ENCODE data around the gene FAM180A.

GRCh38 chr7:135773464-135773863, 24.9 kb upstream of the FAM180A start:
- TF ChIP-seq MYBL2 (IDR thresholded peaks at IDR 0.05; ENCODE audit: low read depth) = no peak
- TF ChIP-seq MYBL2 (CRISPR knock-in tag; IDR thresholded peaks at IDR 0.05; ENCODE audit: borderline replicate concordance) = no peak
- no peak for TF ChIP-seq HIVEP1 (CRISPR knock-in tag; IDR thresholded peaks at IDR 0.05)
- TF ChIP-seq NCOA2 (IDR thresholded peaks at IDR 0.05; ENCODE audit: partially characterized antibody in 2 of 2) = no peak
- no peak for TF ChIP-seq MNT (conservative IDR thresholded peaks at IDR 0.05)
- TF ChIP-seq RBFOX2 (IDR thresholded peaks at IDR 0.05; ENCODE audit: low read depth, low read length) = no peak
- TF ChIP-seq SRSF3 (IDR thresholded peaks at IDR 0.05; ENCODE audit: insufficient read depth, low read length) = no peak
- TF ChIP-seq, protein P1, sequence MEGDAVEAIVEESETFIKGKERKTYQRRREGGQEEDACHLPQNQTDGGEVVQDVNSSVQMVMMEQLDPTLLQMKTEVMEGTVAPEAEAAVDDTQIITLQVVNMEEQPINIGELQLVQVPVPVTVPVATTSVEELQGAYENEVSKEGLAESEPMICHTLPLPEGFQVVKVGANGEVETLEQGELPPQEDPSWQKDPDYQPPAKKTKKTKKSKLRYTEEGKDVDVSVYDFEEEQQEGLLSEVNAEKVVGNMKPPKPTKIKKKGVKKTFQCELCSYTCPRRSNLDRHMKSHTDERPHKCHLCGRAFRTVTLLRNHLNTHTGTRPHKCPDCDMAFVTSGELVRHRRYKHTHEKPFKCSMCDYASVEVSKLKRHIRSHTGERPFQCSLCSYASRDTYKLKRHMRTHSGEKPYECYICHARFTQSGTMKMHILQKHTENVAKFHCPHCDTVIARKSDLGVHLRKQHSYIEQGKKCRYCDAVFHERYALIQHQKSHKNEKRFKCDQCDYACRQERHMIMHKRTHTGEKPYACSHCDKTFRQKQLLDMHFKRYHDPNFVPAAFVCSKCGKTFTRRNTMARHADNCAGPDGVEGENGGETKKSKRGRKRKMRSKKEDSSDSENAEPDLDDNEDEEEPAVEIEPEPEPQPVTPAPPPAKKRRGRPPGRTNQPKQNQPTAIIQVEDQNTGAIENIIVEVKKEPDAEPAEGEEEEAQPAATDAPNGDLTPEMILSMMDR (IDR thresholded peaks at IDR 0.05 in 2 of 3, conservative IDR thresholded peaks at IDR 0.05 in 1 of 3; ENCODE audit: insufficient read depth in 2 of 3, low read depth in 1 of 3, low read length in 3 of 3) = no peak

Measured in K562 (cell line).